Epithelial cell of esophagus (primary cell): Measurements from ENCODE around the gene CLEC2L.

Source experiments
- DNase-seq: peaks from one replicate; pipeline ENCODE4 v3.0.0; 2010; ENCODE audit warnings: low read depth
- H3K4me3 ChIP-seq: 2 replicates; pipeline ENCODE4 v1.5.1; 2011; ENCODE audit warnings: mild to moderate bottlenecking, low read length, control low read depth
- CTCF ChIP-seq: IDR thresholded peaks from 2 replicates; pipeline ENCODE4 v1.5.1; 2011; ENCODE audit warnings: low read depth, mild to moderate bottlenecking, low read length, control low read depth, inconsistent platforms; ENCODE audit not compliant: insufficient read depth; ENCODE audit errors: missing control alignments

The CLEC2L gene

DNA sequence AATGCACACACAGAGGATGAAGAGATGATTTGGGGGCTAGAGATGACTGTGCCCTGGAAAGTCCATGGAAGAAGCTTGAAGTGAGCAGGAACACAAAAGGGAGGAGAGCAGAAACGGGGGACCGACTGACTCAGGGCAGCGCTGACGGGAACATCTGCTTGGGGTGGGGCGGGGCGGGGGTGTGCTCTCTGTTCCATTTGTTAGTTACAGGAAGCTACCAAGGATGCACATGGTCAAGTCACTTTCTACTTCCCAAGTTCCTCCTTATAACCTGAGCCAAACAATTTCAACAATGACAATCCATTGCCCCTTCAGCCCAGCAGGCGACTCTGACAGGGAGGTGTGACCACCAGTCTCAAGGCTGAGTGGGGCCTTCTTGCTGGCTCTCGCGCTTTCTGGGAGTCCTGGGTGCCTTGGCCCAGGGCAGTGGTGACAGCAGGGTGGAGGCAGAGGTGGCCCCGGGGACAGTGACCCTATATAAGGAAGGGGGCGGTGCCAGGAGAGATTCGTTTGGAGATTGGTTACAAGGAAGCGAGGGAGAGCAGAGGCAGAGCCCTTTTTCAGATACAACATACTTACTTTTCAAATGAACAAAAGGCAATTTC, 39.6 kb downstream of the CLEC2L start:
- no peak for TF ChIP-seq CTCF
- DNase-seq = no peak
- no peak overlapping the region for H3K4me3 ChIP-seq

DNA sequence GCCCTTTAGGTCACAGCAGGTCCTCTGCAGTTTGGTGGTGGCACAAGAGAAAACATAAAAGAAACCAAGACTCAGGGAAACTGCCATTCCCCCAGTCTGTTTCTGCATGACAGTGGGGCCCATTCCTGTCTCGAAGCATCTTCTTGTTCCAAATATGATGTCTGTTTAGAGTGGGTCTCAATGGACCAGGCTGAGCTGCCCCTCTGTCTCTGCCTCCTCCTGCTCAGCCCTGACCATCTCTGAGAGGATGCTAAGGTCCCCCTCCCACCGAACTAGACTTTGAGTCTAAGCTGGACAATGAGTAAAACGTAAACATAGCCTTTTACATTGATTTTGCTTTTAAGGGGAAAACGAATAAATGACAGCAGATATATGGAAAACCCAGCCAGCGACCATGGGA, 40.4 kb downstream of the CLEC2L start:
- no peak overlapping the region for H3K4me3 ChIP-seq
- no peak for TF ChIP-seq CTCF
- DNase-seq = no peak

GRCh38 chr7:139566075-139566474, 42.6 kb downstream of the CLEC2L start:
- no peak overlapping the region for H3K4me3 ChIP-seq
- no peak for DNase-seq
- no peak for TF ChIP-seq CTCF

- TF ChIP-seq CTCF = no peak
- DNase-seq = no peak
- H3K4me3 ChIP-seq = no peak overlapping the region
These were observed 43.5 kb downstream of the CLEC2L start for GRCh38 chr7:139566736-139567646.

- DNase-seq = no peak
- no peak for TF ChIP-seq CTCF
- no peak overlapping the region for H3K4me3 ChIP-seq
These were observed 44.3 kb downstream of the CLEC2L start for GRCh38 chr7:139567647-139568345.

DNA sequence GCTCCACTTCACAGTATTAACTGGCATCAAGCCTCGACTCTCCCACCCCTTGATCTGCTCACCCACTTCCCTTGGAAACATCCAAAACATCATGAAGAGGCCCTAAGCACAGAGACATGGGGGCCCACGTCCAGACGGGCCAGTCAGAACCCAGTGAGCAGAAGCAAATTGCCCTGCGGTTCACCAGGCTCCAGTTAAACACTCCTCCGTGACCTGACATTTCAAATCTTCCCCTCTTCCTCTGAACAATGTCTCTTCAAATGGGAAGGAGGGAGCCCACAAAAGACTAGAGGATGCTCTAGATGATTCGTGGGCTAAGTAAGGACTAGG, 44.8 kb downstream of the CLEC2L start:
- no peak for TF ChIP-seq CTCF
- H3K4me3 ChIP-seq = no peak overlapping the region
- no peak for DNase-seq
